C1 segment of cervical spinal cord (tissue), 14 donors: ENCODE results near the gene BFAR.
"Not testable (repeated sequence)": the region's sequence is repeated elsewhere in the genome, so short reads cannot be mapped to it uniquely, and the experiment has no call there.

Experiments
- DNase-seq, 14 donors: peaks; one replicate each; lab custom pipeline; 2025; lab: John Stamatoyannopoulos, UW

Gene BFAR

GRCh38 chr16:14635395-14636165, 2.8 kb downstream of the BFAR start:
- no peak for DNase-seq

- not testable (repeated sequence) for DNase-seq
Observed at GRCh38 chr16:14636179-14636950, 3.6 kb downstream of the BFAR start.

GRCh38 chr16:14636951-14637240, 4.1 kb downstream of the BFAR start:
- DNase-seq, result not testable (repeated sequence)

- no peak for DNase-seq
Observed at GRCh38 chr16:14640538-14640937, 7.8 kb downstream of the BFAR start.

GRCh38 chr16:14641206-14641605, 8.5 kb downstream of the BFAR start:
- DNase-seq, result no peak

GRCh38 chr16:14641926-14642325, 9.2 kb downstream of the BFAR start:
- DNase-seq, result no peak

- no peak for DNase-seq
Observed at GRCh38 chr16:14649816-14650215, 17.1 kb downstream of the BFAR start.

- no peak for DNase-seq
Observed at GRCh38 chr16:14650629-14651028, 17.9 kb downstream of the BFAR start.

- DNase-seq, result no peak
Observed at GRCh38 chr16:14652726-14653125, 20.0 kb downstream of the BFAR start.

GRCh38 chr16:14658063-14658462, 25.3 kb downstream of the BFAR start:
- no peak for DNase-seq

GRCh38 chr16:14667347-14668266, 34.9 kb downstream of the BFAR start:
- no peak for DNase-seq

GRCh38 chr16:14668556-14669223, 35.9 kb downstream of the BFAR start:
- DNase-seq, result peak in 1 of 14 donors; percentile 11

GRCh38 chr16:14669776-14670175, 37.0 kb downstream of the BFAR start:
- peak in 1 of 14 donors; percentile 22 for DNase-seq

- no peak for DNase-seq
Observed at GRCh38 chr16:14672403-14672971, 39.7 kb downstream of the BFAR start.

GRCh38 chr16:14676633-14677032, 43.9 kb downstream of the BFAR start:
- no peak for DNase-seq

GRCh38 chr16:14677627-14678026, 44.9 kb downstream of the BFAR start:
- DNase-seq, result no peak

- no peak for DNase-seq
Observed at GRCh38 chr16:14678748-14679497, 46.2 kb downstream of the BFAR start.

GRCh38 chr16:14680396-14680795, 47.6 kb downstream of the BFAR start:
- DNase-seq, result not testable (repeated sequence)

GRCh38 chr16:14681115-14681514, 48.4 kb downstream of the BFAR start:
- no peak for DNase-seq

- DNase-seq, result no peak
Observed at GRCh38 chr16:14682121-14682520, 49.4 kb downstream of the BFAR start.
